ENCODE data around the gene ATP4B.

ATP4B gene

GRCh38 chr13:113657851-113658741 is at the start of gene ATP4B:
TSS of gene ATP4B (minus strand) at chr13:113658198. CDS start at chr13:113658144, 54 bp downstream.
- DNase-seq (ENCODE audit: low spot score): no peak

DNA sequence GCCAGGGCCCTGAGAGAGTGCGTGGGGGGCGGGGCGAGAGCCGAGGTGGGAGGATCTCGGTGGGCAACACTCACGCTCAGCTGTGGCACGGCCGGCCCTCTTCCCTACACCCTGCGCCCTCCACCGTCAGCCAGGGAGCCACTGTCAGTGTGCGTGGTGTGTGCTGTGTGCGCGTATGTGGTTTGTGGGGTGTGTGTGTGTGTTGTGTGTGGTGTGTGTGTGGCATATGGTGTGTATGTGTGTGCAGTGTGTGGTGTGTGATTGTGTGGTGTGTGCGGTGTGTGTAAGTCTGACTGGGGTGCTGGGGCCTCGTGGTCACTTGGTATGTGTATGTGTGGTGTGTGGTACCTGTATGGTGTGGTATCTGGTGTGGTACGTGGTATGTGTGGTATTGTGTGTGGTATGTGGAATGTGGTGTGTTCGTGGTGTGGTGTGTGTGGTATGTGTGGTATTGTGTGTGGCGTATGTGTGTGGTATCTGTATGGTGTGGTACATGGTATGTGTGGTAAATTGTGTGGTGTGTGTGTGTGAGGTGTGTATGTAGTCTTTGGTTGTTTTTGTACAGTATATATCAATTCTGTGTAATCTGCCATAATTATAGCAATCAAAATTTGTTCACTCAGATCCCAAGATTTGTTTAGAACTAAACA is 14.1 kb upstream of the ATP4B start:
- DNase-seq (ENCODE audit: low spot score): no peak

DNA sequence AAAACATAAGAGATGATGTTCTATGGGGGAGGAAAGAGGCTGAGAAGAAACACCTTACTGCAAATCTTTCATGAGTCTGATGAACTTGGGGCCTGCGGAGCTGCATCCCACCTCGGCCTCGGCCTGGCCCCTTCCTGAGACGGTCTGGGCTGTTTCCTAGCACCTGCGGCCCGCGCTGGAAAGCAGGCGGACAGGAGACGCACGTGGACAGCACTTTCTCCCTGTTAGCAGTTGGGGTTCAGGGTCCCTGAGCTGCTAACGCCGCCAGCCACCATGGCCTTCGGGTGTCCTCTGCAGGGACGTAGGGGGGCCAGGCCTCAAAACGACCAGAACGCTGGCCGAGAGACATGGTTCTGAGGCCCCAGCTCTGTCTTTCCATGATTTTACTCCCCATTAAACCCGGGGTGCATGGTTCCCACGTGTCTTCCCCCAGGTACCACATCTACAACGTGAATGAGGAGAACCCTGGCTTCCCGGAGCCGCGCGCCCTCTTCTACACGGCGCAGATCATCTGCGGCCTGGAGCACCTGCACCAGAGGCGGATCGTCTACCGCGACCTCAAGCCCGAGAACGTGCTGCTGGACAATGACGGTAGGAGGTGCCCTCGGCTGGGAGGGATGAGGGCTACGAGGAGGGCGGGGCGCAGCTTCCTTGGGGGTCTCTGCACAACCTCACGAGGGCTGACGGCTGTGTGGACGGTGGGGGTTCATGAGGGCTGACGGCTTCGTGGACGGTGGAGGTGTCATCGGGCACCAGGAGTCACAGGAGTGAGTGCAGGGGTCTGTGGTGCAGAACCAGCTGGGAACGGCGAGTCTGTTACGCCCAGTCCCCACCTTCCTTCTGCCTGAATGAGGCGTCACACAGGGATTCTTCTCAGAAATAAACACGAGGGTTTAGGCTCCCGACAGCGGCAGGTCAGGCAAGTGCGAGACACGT is 13.3 kb upstream of the ATP4B start:
- DNase-seq (ENCODE audit: low spot score): no peak

GRCh38 chr13:113670541-113670940 is 12.5 kb upstream of the ATP4B start:
- DNase-seq (ENCODE audit: low spot score): no peak

- no peak for DNase-seq (ENCODE audit: low spot score)
Observed at GRCh38 chr13:113669755-113670341, 11.8 kb upstream of the ATP4B start.

- no peak for DNase-seq (ENCODE audit: low spot score)
Observed at GRCh38 chr13:113669231-113669754, 11.3 kb upstream of the ATP4B start.

- no peak for DNase-seq (ENCODE audit: low spot score)
Observed at GRCh38 chr13:113668491-113668971, 10.5 kb upstream of the ATP4B start.

DNA sequence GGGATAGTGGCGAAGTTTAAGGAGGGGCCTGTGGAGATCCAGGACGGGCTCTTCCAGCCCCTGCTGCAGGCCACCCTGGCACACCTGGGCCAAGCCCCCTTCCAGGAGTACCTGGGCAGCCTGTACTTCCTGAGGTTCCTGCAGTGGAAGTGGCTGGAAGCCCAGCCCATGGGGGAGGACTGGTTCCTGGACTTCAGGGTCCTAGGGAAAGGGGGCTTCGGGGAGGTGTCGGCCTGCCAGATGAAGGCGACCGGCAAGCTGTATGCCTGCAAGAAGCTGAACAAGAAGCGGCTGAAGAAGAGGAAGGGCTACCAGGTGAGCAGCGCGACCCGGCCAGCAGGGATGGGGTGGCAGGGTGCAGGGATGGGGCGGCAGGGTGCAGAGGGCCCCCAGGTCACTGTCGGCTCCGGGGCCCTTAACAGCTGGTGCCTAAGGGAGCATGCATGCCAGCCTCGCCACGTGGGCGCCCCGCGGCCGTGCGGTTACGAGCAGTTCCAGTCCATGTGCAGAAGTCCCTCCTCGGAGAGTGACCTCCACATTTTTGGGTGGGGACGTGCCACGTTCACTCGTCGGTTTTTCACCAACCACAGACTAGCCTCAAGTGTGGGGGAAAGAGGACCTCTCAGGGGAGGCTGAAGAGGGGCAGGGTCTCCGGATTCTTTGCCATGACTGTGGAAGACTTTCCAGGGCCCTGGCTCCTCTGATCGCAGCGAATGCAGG is 9.9 kb upstream of the ATP4B start:
- DNase-seq (ENCODE audit: low spot score): no peak

DNA sequence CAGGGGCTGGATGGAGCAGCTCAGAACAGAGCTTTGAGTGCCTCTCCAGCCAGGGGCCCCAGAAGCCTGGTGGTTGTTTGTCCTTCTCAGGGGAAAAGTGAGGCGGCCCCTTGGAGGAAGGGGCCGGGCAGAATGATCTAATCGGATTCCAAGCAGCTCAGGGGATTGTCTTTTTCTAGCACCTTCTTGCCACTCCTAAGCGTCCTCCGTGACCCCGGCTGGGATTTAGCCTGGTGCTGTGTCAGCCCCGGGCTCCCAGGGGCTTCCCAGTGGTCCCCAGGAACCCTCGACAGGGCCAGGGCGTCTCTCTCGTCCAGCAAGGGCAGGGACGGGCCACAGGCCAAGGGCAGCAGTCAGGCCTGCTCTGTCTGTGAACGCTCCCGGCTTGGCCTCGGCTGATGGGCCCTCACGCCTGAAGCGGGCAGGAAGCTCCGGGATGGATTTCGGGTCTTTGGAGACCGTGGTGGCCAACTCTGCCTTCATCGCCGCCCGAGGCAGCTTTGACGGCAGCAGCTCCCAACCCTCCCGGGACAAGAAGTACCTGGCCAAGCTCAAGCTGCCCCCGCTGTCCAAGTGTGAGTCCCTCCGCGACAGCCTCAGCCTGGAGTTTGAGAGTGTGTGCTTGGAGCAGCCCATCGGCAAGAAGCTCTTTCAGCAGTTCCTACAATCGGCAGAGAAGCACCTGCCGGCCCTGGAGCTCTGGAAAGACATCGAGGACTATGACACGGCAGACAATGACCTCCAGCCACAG is 9.1 kb upstream of the ATP4B start, which contains the start of gene GRK1:
Gene GRK1 (plus strand): TSS at position 269 of the 751 bp plus-strand sequence. CDS start 168 bp downstream, at position 437.
- no peak for DNase-seq (ENCODE audit: low spot score)

GRCh38 chr13:113666329-113666670 is 8.3 kb upstream of the ATP4B start:
- no peak for DNase-seq (ENCODE audit: low spot score)

- no peak for DNase-seq (ENCODE audit: low spot score)
Observed at GRCh38 chr13:113665597-113666328, 7.8 kb upstream of the ATP4B start.

DNA sequence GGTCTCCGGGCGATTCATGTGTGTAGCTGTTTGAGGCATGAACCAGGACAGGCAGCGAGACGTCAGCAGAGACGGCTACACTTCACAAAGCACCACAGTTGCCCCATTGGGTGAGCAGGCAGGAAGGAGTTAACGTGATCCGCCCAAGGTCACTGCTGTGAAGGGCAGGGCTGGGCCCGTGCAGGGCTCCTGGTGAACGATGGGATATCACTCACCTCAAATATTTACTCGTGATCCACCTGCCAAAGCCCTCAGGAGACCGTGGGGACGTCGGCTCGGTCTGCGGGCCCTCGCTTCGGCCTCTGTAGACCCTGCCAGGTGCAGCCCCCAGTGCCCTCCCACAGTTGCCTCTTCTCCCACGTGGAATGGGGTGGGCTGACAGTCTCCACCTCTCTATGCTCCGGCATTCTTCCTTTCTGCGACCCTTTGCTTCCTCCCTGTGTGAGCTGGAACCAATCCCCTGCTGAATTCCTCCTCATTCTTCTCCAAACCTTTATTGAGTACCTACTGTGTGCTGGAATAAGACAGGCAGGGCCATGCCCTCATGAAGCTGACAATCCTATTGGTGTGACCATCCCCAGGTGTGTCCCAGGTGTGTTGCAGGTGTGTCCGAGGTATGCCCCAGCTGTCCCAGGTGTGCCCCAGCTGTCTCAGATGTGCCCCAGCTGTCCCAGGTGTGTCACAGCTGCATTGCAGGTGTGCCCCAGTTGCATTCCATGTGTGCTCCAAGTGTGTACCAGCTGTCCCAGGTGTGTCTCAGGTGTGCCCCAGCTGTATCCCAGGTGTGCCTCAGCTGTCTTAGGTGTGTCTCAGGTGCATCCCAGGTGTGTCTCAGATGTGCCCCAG is 7.0 kb upstream of the ATP4B start:
- no peak for DNase-seq (ENCODE audit: low spot score)

DNA sequence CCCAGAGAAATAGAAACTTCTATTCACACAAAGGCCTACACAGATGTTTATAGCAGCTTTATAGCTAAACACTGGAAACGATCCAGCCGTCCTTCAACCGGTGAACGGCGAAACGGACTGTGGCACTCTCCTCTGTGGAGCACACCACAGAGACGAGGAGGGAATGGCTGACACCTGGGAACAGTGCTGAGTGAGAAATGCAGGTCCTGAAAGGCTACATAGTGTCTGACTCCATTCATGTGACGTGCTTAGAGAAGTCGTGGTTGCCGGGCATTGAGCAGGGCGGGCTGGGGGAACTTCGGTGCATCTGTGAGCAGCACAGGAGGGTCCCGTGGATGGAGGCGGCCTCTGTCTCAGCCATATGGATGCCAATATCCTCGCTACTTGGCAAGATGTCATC is 5.9 kb upstream of the ATP4B start:
- no peak for DNase-seq (ENCODE audit: low spot score)

DNA sequence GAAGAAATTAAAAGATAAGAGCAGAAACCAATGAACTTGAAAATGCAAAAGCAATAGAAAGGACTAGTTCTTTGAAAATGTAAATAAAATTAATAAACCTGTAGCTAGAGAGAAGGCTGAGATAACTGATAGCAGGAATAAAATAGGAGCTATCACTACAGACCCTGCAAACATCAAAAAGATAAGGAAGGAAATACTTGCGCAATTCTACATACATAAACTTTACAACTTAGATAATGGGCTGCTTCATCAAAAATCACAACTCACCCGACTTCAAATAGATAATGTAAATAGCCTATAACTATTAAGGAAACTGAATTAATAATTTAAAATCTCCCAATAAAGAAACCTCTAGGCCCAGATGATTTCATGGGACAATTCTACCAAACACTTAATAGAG is 3.5 kb upstream of the ATP4B start:
- no peak for DNase-seq (ENCODE audit: low spot score)

GRCh38 chr13:113660066-113660465 is 2.1 kb upstream of the ATP4B start:
- DNase-seq (ENCODE audit: low spot score): no peak

DNA sequence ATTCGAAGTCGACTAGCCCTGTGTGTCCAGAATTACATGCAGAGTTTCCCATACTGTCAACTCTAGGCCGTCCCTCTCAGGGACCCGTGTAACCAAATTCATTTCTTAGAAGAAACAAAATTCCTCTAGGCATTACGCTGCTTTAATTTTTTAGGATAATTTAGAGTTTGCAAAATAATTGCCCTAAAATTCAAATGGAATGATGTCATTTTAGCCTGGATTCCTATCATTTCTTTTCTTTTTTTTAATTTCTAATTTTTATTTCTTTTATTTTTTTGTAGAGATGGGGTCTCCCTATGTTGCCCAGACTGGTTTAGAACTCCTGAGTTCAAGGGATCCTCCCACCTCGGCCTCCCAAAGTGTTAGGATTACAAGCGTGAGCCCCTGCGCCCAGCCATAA is 1.3 kb upstream of the ATP4B start:
- DNase-seq (ENCODE audit: low spot score): no peak

DNA sequence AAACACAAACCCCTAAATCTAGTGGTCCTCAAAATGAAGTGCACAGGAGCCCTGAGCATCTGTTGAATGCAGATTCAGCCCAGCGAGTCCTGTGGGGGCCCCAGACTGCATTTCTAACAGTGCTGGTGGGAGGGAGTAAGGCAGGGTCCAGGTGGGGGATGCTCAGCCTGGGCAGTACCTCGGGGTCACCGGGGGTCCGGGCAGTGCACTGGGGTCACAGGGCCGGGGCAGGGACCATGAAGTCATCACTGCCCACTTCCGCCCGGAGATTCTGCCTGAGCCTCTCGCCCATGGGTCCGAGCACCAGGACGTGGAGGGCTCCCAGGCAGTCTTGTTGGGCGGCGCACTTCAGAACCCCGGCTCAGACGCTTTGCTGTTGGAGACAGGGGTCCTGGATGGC is 838 bp upstream of the ATP4B start:
- DNase-seq (ENCODE audit: low spot score): no peak

All from AG08395 (cell line).